Measurements from ENCODE around the gene LDLRAD4. TPM values are rescaled to one million over a fixed set of nuclear protein-coding genes. Genes with fewer than 3 reads are reported as not detected.

Gene LDLRAD4
- total RNA-seq, 1 experiment from 2014 or later = 3.6 TPM

GRCh38 chr18:13400636-13401315 lies 182.2 kb downstream of the LDLRAD4 start:
- Histone ChIP-seq H3K27me3 (replicated peaks; ENCODE audit: insufficient read depth, low read depth, low read length, poor library complexity) (no peaks in the 10 kb centered on the region), H3K27ac (ENCODE audit: low read depth, low read length, poor library complexity, severe bottlenecking) (no peak overlapping the region), H3K9me3 (ENCODE audit: low read depth, low read length, poor library complexity, severe bottlenecking) (no peaks in the 10 kb centered on the region), H3K4me3 (ENCODE audit: low read depth, low read length, poor library complexity, severe bottlenecking) (no peak overlapping the region), H3K36me3 (ENCODE audit: insufficient read depth, low read length, poor library complexity, severe bottlenecking) (no peaks in the 10 kb centered on the region), H3K4me1 (ENCODE audit: insufficient read depth, low read length, poor library complexity, severe bottlenecking) (no peaks in the 10 kb centered on the region)
- intact Hi-C loops (cut with micrococcal nuclease; ENCODE audit: unreplicated experiment) = no loop called here
- ChIA-PET CTCF (no interaction called here), POLR2A (ENCODE audit: low non-redundant PET) (no interaction called here)
- no peak for DNase-seq (ENCODE audit: low spot score)
- TF ChIP-seq CTCF (conservative IDR thresholded peaks at IDR 0.05; ENCODE audit: low read depth, low read length) (no peak), EZH2 (IDR thresholded peaks at IDR 0.05; ENCODE audit: borderline replicate concordance, low read depth, low read length, poor library complexity, severe bottlenecking) (no peak)
- no TSS peak for BruUV-seq (replicated peaks)

- no peaks in the 10 kb centered on the region for H3K9me3 ChIP-seq (ENCODE audit: low read depth, low read length, poor library complexity, severe bottlenecking)
- no peak for DNase-seq (ENCODE audit: low spot score)
- CTCF ChIA-PET = no interaction called here
- TF ChIP-seq EZH2 (IDR thresholded peaks at IDR 0.05; ENCODE audit: borderline replicate concordance, low read depth, low read length, poor library complexity, severe bottlenecking) (no peak), CTCF (conservative IDR thresholded peaks at IDR 0.05; ENCODE audit: low read depth, low read length) (no peak)
- H3K36me3 ChIP-seq (ENCODE audit: insufficient read depth, low read length, poor library complexity, severe bottlenecking) = no peaks in the 10 kb centered on the region
- H3K27me3 ChIP-seq (replicated peaks; ENCODE audit: insufficient read depth, low read depth, low read length, poor library complexity) = no peaks in the 10 kb centered on the region
- POLR2A ChIA-PET (ENCODE audit: low non-redundant PET) = no interaction called here
- no peak overlapping the region for H3K27ac ChIP-seq (ENCODE audit: low read depth, low read length, poor library complexity, severe bottlenecking)
- BruUV-seq (replicated peaks) = no TSS peak
- no peak overlapping the region for H3K4me3 ChIP-seq (ENCODE audit: low read depth, low read length, poor library complexity, severe bottlenecking)
- intact Hi-C loops (cut with micrococcal nuclease; ENCODE audit: unreplicated experiment) = no loop called here
- H3K4me1 ChIP-seq (ENCODE audit: insufficient read depth, low read length, poor library complexity, severe bottlenecking) = no peaks in the 10 kb centered on the region
Observed at GRCh38 chr18:13401404-13401803, 182.8 kb downstream of the LDLRAD4 start.

GRCh38 chr18:13401826-13402225 lies 183.3 kb downstream of the LDLRAD4 start:
- no peak overlapping the region for H3K27ac ChIP-seq (ENCODE audit: low read depth, low read length, poor library complexity, severe bottlenecking)
- H3K4me1 ChIP-seq (ENCODE audit: insufficient read depth, low read length, poor library complexity, severe bottlenecking) = no peaks in the 10 kb centered on the region
- no peaks in the 10 kb centered on the region for H3K27me3 ChIP-seq (replicated peaks; ENCODE audit: insufficient read depth, low read depth, low read length, poor library complexity)
- ChIA-PET CTCF (no interaction called here), POLR2A (ENCODE audit: low non-redundant PET) (no interaction called here)
- no peaks in the 10 kb centered on the region for H3K9me3 ChIP-seq (ENCODE audit: low read depth, low read length, poor library complexity, severe bottlenecking)
- BruUV-seq (replicated peaks) = no TSS peak
- no peaks in the 10 kb centered on the region for H3K36me3 ChIP-seq (ENCODE audit: insufficient read depth, low read length, poor library complexity, severe bottlenecking)
- H3K4me3 ChIP-seq (ENCODE audit: low read depth, low read length, poor library complexity, severe bottlenecking) = no peak overlapping the region
- no peak for TF ChIP-seq CTCF (conservative IDR thresholded peaks at IDR 0.05; ENCODE audit: low read depth, low read length)
- no peak for TF ChIP-seq EZH2 (IDR thresholded peaks at IDR 0.05; ENCODE audit: borderline replicate concordance, low read depth, low read length, poor library complexity, severe bottlenecking)
- intact Hi-C loops (cut with micrococcal nuclease; ENCODE audit: unreplicated experiment) = no loop called here
- DNase-seq (ENCODE audit: low spot score) = no peak

All from A673 (cell line).